IMR-90 (cell line): ENCODE results near the gene FXYD3.
"Not testable (repeated sequence)": the region's sequence is repeated elsewhere in the genome, so short reads cannot be mapped to it uniquely, and the experiment has no call there.

Source experiments
- CTCF ChIP-seq: conservative IDR thresholded peaks from 2 replicates; pipeline ENCODE4 v1.5.1; 2012; ENCODE audit warnings: mild to moderate bottlenecking, low read depth, low read length, improper control_type of control experiment
- MXI1 ChIP-seq: IDR thresholded peaks from 2 replicates; pipeline ENCODE4 v1.6.1; 2012; ENCODE audit warnings: low read depth, mild to moderate bottlenecking, low read length, moderate library complexity, borderline replicate concordance
- USF2 ChIP-seq: fragments of 150-350 bp; IDR thresholded peaks from 2 replicates; pipeline ENCODE4 v1.6.1; 2017; ENCODE audit warnings: mild to moderate bottlenecking, antibody characterized with exemption, low read length, low read depth

GRCh38 chr19:35153129-35153522 lies 37.5 kb downstream of the FXYD3 start:
- not testable (repeated sequence) for TF ChIP-seq CTCF, MXI1, USF2
